T47D (cell line): Measurements from ENCODE around the gene TBRG4.
A peak's percentile ranks its signal among the peaks of the same experiment; 100 is the strongest.

Source experiments
- DNase-seq, 2 experiments: peaks; one replicate each; pipeline versions ENCODE4 v3.0.0 to v3.0.0-alpha.2; 2011 to 2012; ENCODE audit warnings: low read depth in 1 of 2, low spot score in 1 of 2
- JUND ChIP-seq: IDR thresholded peaks from 2 replicates; pipeline ENCODE4 v1.6.1; 2012; ENCODE audit warnings: low read depth
- in situ Hi-C: cut with HindIII; loops from 2 replicates; pipeline ENCODE4 v1.10.0; 2016; ENCODE audit warnings: low sequenced_read_pairs, low pct_unique_long_range_greater_than_20kb

The TBRG4 gene

GRCh38 chr7:45151131-45151684, 39.7 kb upstream of the TBRG4 start:
- TF ChIP-seq JUND, result no peak
- no peak for DNase-seq
- in situ Hi-C loops, result no loop called here

- no peak for TF ChIP-seq JUND
- in situ Hi-C loops, result no loop called here
- no peak for DNase-seq
Observed at GRCh38 chr7:45150199-45150598, 38.7 kb upstream of the TBRG4 start.

- no peak for TF ChIP-seq JUND
- in situ Hi-C loops, result no loop called here
- no peak for DNase-seq
Observed at GRCh38 chr7:45149606-45150005, 38.1 kb upstream of the TBRG4 start.

- in situ Hi-C loops, result no loop called here
- no peak for TF ChIP-seq JUND
- DNase-seq, result no peak
Observed at GRCh38 chr7:45148653-45148973, 37.1 kb upstream of the TBRG4 start.

- DNase-seq, result no peak
- no peak for TF ChIP-seq JUND
- in situ Hi-C loops, result no loop called here
Observed at GRCh38 chr7:45147858-45148652, 36.6 kb upstream of the TBRG4 start.

- in situ Hi-C loops, result no loop called here
- no peak for DNase-seq
- TF ChIP-seq JUND, result no peak
Observed at GRCh38 chr7:45146531-45147379, 35.3 kb upstream of the TBRG4 start.

- in situ Hi-C loops, result no loop called here
- no peak for DNase-seq
- TF ChIP-seq JUND, result no peak
Observed at GRCh38 chr7:45145881-45146280, 34.4 kb upstream of the TBRG4 start.

GRCh38 chr7:45143616-45144015, 32.1 kb upstream of the TBRG4 start:
- no peak for DNase-seq
- in situ Hi-C loops, result no loop called here
- no peak for TF ChIP-seq JUND

GRCh38 chr7:45140827-45141226, 29.3 kb upstream of the TBRG4 start:
- DNase-seq, result no peak
- no peak for TF ChIP-seq JUND
- in situ Hi-C loops, result no loop called here

- no peak for DNase-seq
- in situ Hi-C loops, result no loop called here
- no peak for TF ChIP-seq JUND
Observed at GRCh38 chr7:45138433-45139267, 27.2 kb upstream of the TBRG4 start.

- DNase-seq, result peak; percentile 84 to 88
- no peak for TF ChIP-seq JUND
- in situ Hi-C loops, result no loop called here
Observed at GRCh38 chr7:45136106-45137060, 24.9 kb upstream of the TBRG4 start.
